SHP77 (cell line): ENCODE results near the gene TCERG1L.
"Not testable (repeated sequence)": the region's sequence is repeated elsewhere in the genome, so short reads cannot be mapped to it uniquely, and the experiment has no call there.

ENCODE experiments used
- DNase-seq, 2 experiments: peaks; one replicate each; lab custom pipeline; 2025; lab: John Stamatoyannopoulos, UW

The TCERG1L gene

GRCh38 chr10:131100418-131101410 lies 210.8 kb downstream of the TCERG1L start:
- not testable (repeated sequence) for DNase-seq

GRCh38 chr10:131099028-131099726 lies 212.3 kb downstream of the TCERG1L start:
- DNase-seq: no peak

- no peak for DNase-seq
Measured at GRCh38 chr10:131098416-131098952, 213.0 kb downstream of the TCERG1L start.

GRCh38 chr10:131096031-131096430 lies 215.5 kb downstream of the TCERG1L start:
- DNase-seq: no peak

GRCh38 chr10:131095313-131095580 lies 216.3 kb downstream of the TCERG1L start:
- DNase-seq: no peak

- DNase-seq: peak in 1 of 2 experiments; percentile 66
Measured at GRCh38 chr10:131094527-131095312, 216.8 kb downstream of the TCERG1L start.

- no peak for DNase-seq
Measured at GRCh38 chr10:131093795-131094366, 217.6 kb downstream of the TCERG1L start.

- DNase-seq: no peak
Measured at GRCh38 chr10:131093346-131093745, 218.2 kb downstream of the TCERG1L start.

GRCh38 chr10:131092876-131093275 lies 218.6 kb downstream of the TCERG1L start:
- DNase-seq: no peak

- no peak for DNase-seq
Measured at GRCh38 chr10:131092386-131092785, 219.1 kb downstream of the TCERG1L start.

- no peak for DNase-seq
Measured at GRCh38 chr10:131091682-131092081, 219.8 kb downstream of the TCERG1L start.

GRCh38 chr10:131090761-131091661 lies 220.5 kb downstream of the TCERG1L start:
- DNase-seq: peak in 1 of 2 experiments; percentile 21

- DNase-seq: no peak
Measured at GRCh38 chr10:131089861-131090260, 221.7 kb downstream of the TCERG1L start.

GRCh38 chr10:131089150-131089549 lies 222.4 kb downstream of the TCERG1L start:
- DNase-seq: no peak

- DNase-seq: no peak
Measured at GRCh38 chr10:131088619-131089018, 222.9 kb downstream of the TCERG1L start.

- DNase-seq: no peak
Measured at GRCh38 chr10:131087464-131088215, 223.9 kb downstream of the TCERG1L start.

GRCh38 chr10:131086511-131086910 lies 225.0 kb downstream of the TCERG1L start:
- no peak for DNase-seq

GRCh38 chr10:131086094-131086493 lies 225.4 kb downstream of the TCERG1L start:
- DNase-seq: no peak

GRCh38 chr10:131085091-131085860 lies 226.2 kb downstream of the TCERG1L start:
- DNase-seq: no peak
